DOHH2 (cell line): ENCODE data around the gene NBAS.

ENCODE experiments used
- H3F3A ChIP-seq: fragments of 200-600 bp; sonication (generic), shearing (Covaris generic); 2 replicates; pipeline ENCODE4 v1.6.0; 2016; ENCODE audit warnings: antibody characterized with exemption, mild to moderate bottlenecking; ENCODE audit not compliant: control insufficient read depth, insufficient read depth
- H3K27ac ChIP-seq: fragments of 200-600 bp; sonication (generic); 2 replicates; pipeline ENCODE4 v1.5.1; 2014; ENCODE audit warnings: low read depth, mild to moderate bottlenecking, low read length, moderate library complexity
- H3K27me3 ChIP-seq: fragments of 200-600 bp; sonication (generic); 2 replicates; pipeline ENCODE4 v1.6.1; 2014; ENCODE audit warnings: mild to moderate bottlenecking, low read length, mixed read lengths; ENCODE audit not compliant: control insufficient read depth
- H3K36me3 ChIP-seq: fragments of 200-600 bp; sonication (generic); 2 replicates; pipeline ENCODE4 v1.6.1; 2014; ENCODE audit warnings: mild to moderate bottlenecking, low read length, moderate library complexity, mixed read lengths; ENCODE audit not compliant: control insufficient read depth
- H3K4me1 ChIP-seq: fragments of 200-600 bp; sonication (generic); 2 replicates; pipeline ENCODE4 v1.6.1; 2014; ENCODE audit warnings: mild to moderate bottlenecking, low read length, mixed read lengths; ENCODE audit not compliant: control insufficient read depth
- H3K4me2 ChIP-seq: fragments of 200-600 bp; sonication (generic); 2 replicates; pipeline ENCODE4 v1.6.0; 2014; ENCODE audit warnings: mild to moderate bottlenecking, low read length, moderate library complexity
- H3K4me3 ChIP-seq: fragments of 200-600 bp; sonication (generic); 2 replicates; pipeline ENCODE4 v1.5.1; 2014; ENCODE audit warnings: mild to moderate bottlenecking, low read length, mixed read lengths
- H3K79me2 ChIP-seq: fragments of 200-600 bp; sonication (generic); 2 replicates; pipeline ENCODE4 v1.6.1; 2014; ENCODE audit warnings: mild to moderate bottlenecking, low read length, mixed read lengths; ENCODE audit not compliant: control insufficient read depth
- H3K9me2 ChIP-seq: fragments of 200-600 bp; sonication (generic); replicated peaks from 2 replicates; pipeline ENCODE4 v1.6.1; 2014; ENCODE audit warnings: mild to moderate bottlenecking, low read length, mixed read lengths; ENCODE audit not compliant: control insufficient read depth
- H3K9me3 ChIP-seq: fragments of 200-600 bp; sonication (generic); 2 replicates; pipeline ENCODE4 v1.6.1; 2014; ENCODE audit warnings: antibody characterized with exemption, low read length, mixed read lengths; ENCODE audit not compliant: control insufficient read depth, insufficient read depth
- H4K20me1 ChIP-seq: fragments of 200-600 bp; sonication (generic); 2 replicates; pipeline ENCODE4 v1.6.0; 2014; ENCODE audit warnings: low read depth, mild to moderate bottlenecking, antibody characterized with exemption, low read length, moderate library complexity; ENCODE audit not compliant: control insufficient read depth, insufficient read depth
- CTCF ChIP-seq: fragments of 200-600 bp; sonication (generic); IDR thresholded peaks from one replicate; pipeline ENCODE4 v1.5.1; 2014; ENCODE audit warnings: antibody characterized with exemption, mild to moderate bottlenecking, low read depth, low read length; ENCODE audit not compliant: poor library complexity, severe bottlenecking
- EZH2phosphoT487 ChIP-seq: fragments of 200-600 bp; sonication (generic); IDR thresholded peaks from 2 replicates; pipeline ENCODE4 v1.6.1; 2017; ENCODE audit warnings: borderline replicate concordance, mild to moderate bottlenecking, antibody characterized with exemption, low read length, moderate library complexity, mixed read lengths

Gene NBAS

GRCh38 chr2:15278296-15278695 is 282.8 kb downstream of the NBAS start:
- no peaks in the 10 kb centered on the region for H3F3A ChIP-seq
- no peaks in the 10 kb centered on the region for H3K4me1 ChIP-seq
- no peak overlapping the region for H3K4me2 ChIP-seq
- no peak overlapping the region for H3K4me3 ChIP-seq
- H3K9me3 ChIP-seq: no peaks in the 10 kb centered on the region
- no peaks in the 10 kb centered on the region for H3K79me2 ChIP-seq
- no peaks in the 10 kb centered on the region for H3K9me2 ChIP-seq
- peaks cover 16% of the 10 kb centered on the region; the same call in 1 of the 2 replicates for H3K36me3 ChIP-seq
- no peaks in the 10 kb centered on the region for H3K27me3 ChIP-seq
- no peaks in the 10 kb centered on the region for H4K20me1 ChIP-seq
- H3K27ac ChIP-seq: no peak overlapping the region
- TF ChIP-seq CTCF: no peak
- no peak for TF ChIP-seq EZH2phosphoT487

GRCh38 chr2:15275346-15275745 is 285.8 kb downstream of the NBAS start:
- Histone ChIP-seq H3F3A (no peaks in the 10 kb centered on the region), H3K27me3 (no peaks in the 10 kb centered on the region), H3K9me3 (no peaks in the 10 kb centered on the region), H3K4me1 (peaks cover 7% of the 10 kb centered on the region), H3K4me2 (no peak overlapping the region), H3K79me2 (no peaks in the 10 kb centered on the region), H3K4me3 (no peak overlapping the region), H4K20me1 (no peaks in the 10 kb centered on the region), H3K27ac (no peak overlapping the region), H3K9me2 (no peaks in the 10 kb centered on the region), H3K36me3 (peaks cover 16% of the 10 kb centered on the region; the same call in 1 of the 2 replicates)
- no peak for TF ChIP-seq CTCF
- no peak for TF ChIP-seq EZH2phosphoT487

GRCh38 chr2:15273452-15273851 is 287.7 kb downstream of the NBAS start:
- peaks cover 7% of the 10 kb centered on the region for H3K4me1 ChIP-seq
- no peaks in the 10 kb centered on the region for H3F3A ChIP-seq
- no peaks in the 10 kb centered on the region for H3K27me3 ChIP-seq
- no peak overlapping the region for H3K27ac ChIP-seq
- no peak overlapping the region for H3K4me3 ChIP-seq
- TF ChIP-seq CTCF (no peak), EZH2phosphoT487 (no peak)
- no peaks in the 10 kb centered on the region for H3K79me2 ChIP-seq
- H3K9me3 ChIP-seq: no peaks in the 10 kb centered on the region
- H3K36me3 ChIP-seq: peaks cover 16% of the 10 kb centered on the region; the same call in 1 of the 2 replicates
- H4K20me1 ChIP-seq: no peaks in the 10 kb centered on the region
- no peak overlapping the region for H3K4me2 ChIP-seq
- no peaks in the 10 kb centered on the region for H3K9me2 ChIP-seq
